Endothelial cell of umbilical vein (primary cell): Measurements from ENCODE around the gene PCNT. TPM values are rescaled to one million over a fixed set of nuclear protein-coding genes. Genes with fewer than 3 reads are reported as not detected.

Source experiments
- BruUV-seq: library from RNA; stranded (reverse); fragments of 400-500 nt; replicated peaks from 2 replicates; lab custom pipeline; 2021; lab: Mats Ljungman, UMichigan
- CTCF ChIA-PET: fragments of 300-600, 350-600 bp; sonication (Branson Sonifier 250); formaldehyde crosslinking; loops from one replicate; lab custom pipeline; 2021; ENCODE audit warnings: antibody characterized with exemption, inconsistent platforms; lab: Charles Lee
- POLR2A ChIA-PET: fragments of 300-600, 350-600 bp; sonication (Branson Sonifier 250); formaldehyde crosslinking; loops from one replicate; lab custom pipeline; 2021; ENCODE audit warnings: antibody characterized with exemption, inconsistent platforms; lab: Charles Lee
- DNase-seq: peaks from one replicate; pipeline ENCODE4 v3.0.0-alpha.2; 2011; ENCODE audit warnings: low read depth, low spot score
- FAIRE-seq: peaks from 2 replicates; lab custom pipeline; 2011; peaks lifted over from hg19 to GRCh38; lab: Jason Lieb, UNC
- H2AFZ ChIP-seq: 2 replicates; pipeline ENCODE4 v1.6.0; 2012; ENCODE audit warnings: low read depth, low read length, control low read depth, inconsistent platforms
- H3K27ac ChIP-seq: 2 replicates; pipeline ENCODE4 v1.5.1; 2011; ENCODE audit warnings: low read depth, mild to moderate bottlenecking, control low read depth, low read length, moderate library complexity; ENCODE audit not compliant: insufficient read depth
- H3K27me3 ChIP-seq, 2 experiments: 2 replicates each; pipeline versions ENCODE4 v1.6.0 to v1.6.1; 2011; ENCODE audit warnings: low read length in 2 of 2, mixed read lengths in 1 of 2; ENCODE audit not compliant: control insufficient read depth in 2 of 2, insufficient read depth in 2 of 2
- H3K36me3 ChIP-seq, 2 experiments: 2 replicates in 1 of 2; 3 replicates in 1 of 2; pipeline ENCODE4 v1.5.1; 2011; ENCODE audit warnings: low read length in 2 of 2, mild to moderate bottlenecking in 1 of 2, moderate library complexity in 1 of 2; ENCODE audit not compliant: control insufficient read depth in 2 of 2, insufficient read depth in 2 of 2; ENCODE audit errors: extremely low read depth in 1 of 2
- H3K4me1 ChIP-seq: 3 replicates; pipeline ENCODE4 v1.5.1; 2011; ENCODE audit warnings: mild to moderate bottlenecking, low read length; ENCODE audit not compliant: control insufficient read depth, insufficient read depth; ENCODE audit errors: extremely low read depth
- H3K4me2 ChIP-seq: 2 replicates; pipeline ENCODE4 v1.6.1; 2011; ENCODE audit warnings: low read length, control low read depth, mixed read lengths; ENCODE audit not compliant: insufficient read depth
- H3K4me3 ChIP-seq, 3 experiments: fragments of 200-600 bp in 1 of 3; sonication (generic), shearing (Covaris generic) in 1 of 3; replicated peaks in 1 of 3; 2 replicates each; pipeline ENCODE4 v1.5.1; 2011 to 2016; ENCODE audit warnings: control low read depth in 3 of 3, low read length in 3 of 3, mild to moderate bottlenecking in 2 of 3, inconsistent platforms in 1 of 3, low read depth in 1 of 3, moderate library complexity in 1 of 3; ENCODE audit not compliant: insufficient read depth in 1 of 3
- H3K79me2 ChIP-seq: 2 replicates; pipeline ENCODE4 v1.6.0; 2012; ENCODE audit warnings: low read length, inconsistent platforms; ENCODE audit not compliant: control insufficient read depth, insufficient read depth
- H3K9ac ChIP-seq: replicated peaks from 2 replicates; pipeline ENCODE3; 2011; ENCODE audit warnings: low read length, control low read depth; ENCODE audit not compliant: insufficient read depth; ENCODE audit errors: extremely low read depth
- H3K9me1 ChIP-seq: replicated peaks from 3 replicates; pipeline ENCODE4 v1.6.0; 2011; ENCODE audit warnings: mild to moderate bottlenecking, low read length; ENCODE audit not compliant: control insufficient read depth, insufficient read depth; ENCODE audit errors: extremely low read depth
- H3K9me3 ChIP-seq: replicated peaks from 2 replicates; pipeline ENCODE4 v1.5.1; 2012; ENCODE audit warnings: low read length, inconsistent platforms; ENCODE audit not compliant: control insufficient read depth, insufficient read depth
- H4K20me1 ChIP-seq: replicated peaks from 2 replicates; pipeline ENCODE3; 2011; ENCODE audit warnings: mild to moderate bottlenecking, low read length; ENCODE audit not compliant: control insufficient read depth, insufficient read depth; ENCODE audit errors: extremely low read depth
- CTCF ChIP-seq, 2 donors: IDR thresholded peaks; 1 replicate in 1 of 2; 2 replicates in 1 of 2; pipeline ENCODE4 v1.5.1; 2011; ENCODE audit warnings: low read length in 2 of 2, mild to moderate bottlenecking in 2 of 2, moderate library complexity in 2 of 2, control low read depth in 1 of 2, inconsistent platforms in 1 of 2, low read depth in 1 of 2; ENCODE audit not compliant: insufficient read depth in 1 of 2; ENCODE audit errors: extremely low read depth in 1 of 2
- EZH2 ChIP-seq: IDR thresholded peaks from 2 replicates; pipeline ENCODE4 v1.6.1; 2012; ENCODE audit warnings: borderline replicate concordance, low read depth, mild to moderate bottlenecking, moderate library complexity, low read length, inconsistent platforms; ENCODE audit not compliant: severe bottlenecking
- FOS ChIP-seq: IDR thresholded peaks from 2 replicates; pipeline ENCODE4 v1.6.1; 2011; ENCODE audit warnings: mild to moderate bottlenecking, low read length, moderate library complexity, borderline replicate concordance; ENCODE audit not compliant: insufficient read depth
- GATA2 ChIP-seq: IDR thresholded peaks from 2 replicates; pipeline ENCODE4 v1.7.0; 2011; ENCODE audit warnings: low read depth, mild to moderate bottlenecking, moderate library complexity, mixed read lengths, low read length; ENCODE audit not compliant: insufficient read length, insufficient read depth
- JUN ChIP-seq: IDR thresholded peaks from 2 replicates; pipeline ENCODE4 v1.6.1; 2011; ENCODE audit warnings: borderline replicate concordance, low read depth; ENCODE audit not compliant: insufficient read length, insufficient read depth
- MAX ChIP-seq: IDR thresholded peaks from 2 replicates; pipeline ENCODE4 v1.6.1; 2011; ENCODE audit not compliant: insufficient read depth, insufficient read length
- MYC ChIP-seq: IDR thresholded peaks from one replicate; pipeline ENCODE4 v1.6.1; 2011; ENCODE audit warnings: mild to moderate bottlenecking, low read depth, low read length
- POLR2A ChIP-seq: IDR thresholded peaks from 2 replicates; pipeline ENCODE4 v1.6.1; 2012; ENCODE audit warnings: low read depth, mild to moderate bottlenecking, control low read depth, low read length
- POLR2AphosphoS5 ChIP-seq: IDR thresholded peaks from 2 replicates; pipeline ENCODE4 v1.6.1; 2012; ENCODE audit warnings: low read depth, mild to moderate bottlenecking, control low read depth, low read length, moderate library complexity; ENCODE audit not compliant: insufficient read depth
- dilution Hi-C: fragments of 300-500 bp; cut with MboI; formaldehyde crosslinking; loops from one replicate; pipeline ENCODE4 v1.15.0; 2019; ENCODE audit warnings: low sequenced_read_pairs; ENCODE audit not compliant: extremely low pct_ligation_motif_present
- intact Hi-C: fragments of 100-400 bp; cut with micrococcal nuclease; formaldehyde crosslinking; loops from one replicate; pipeline ENCODE4 v1.10.0; 2022
- polyA plus RNA-seq, 4 experiments: library from polyadenylated mRNA; depleted of rRNA in 3 of 4; stranded (reverse) in 3 of 4; unstranded in 1 of 4; fragments of >200 nt; gene quantifications; 2 replicates each; pipeline versions ENCODE4 v1.2.1 to v1.2.3, GENCODE V29; 2011 to 2012; ENCODE audit warnings: missing spikeins in 1 of 4
- total RNA-seq: library from RNA; stranded (reverse); gene quantifications from 2 replicates; pipeline ENCODE4 v1.2.3, GENCODE V29; 2021

The PCNT gene
- total and polyA plus RNA-seq, 2 donors (not counting 3 experiments of a cell fraction or from before 2014, with no cell fraction given): 9.6 to 49.5 TPM

- Histone ChIP-seq H3K27me3 (no peaks in the 10 kb centered on the region), H4K20me1 (no peaks in the 10 kb centered on the region), H3K4me1 (no peaks in the 10 kb centered on the region), H3K9me1 (no peaks in the 10 kb centered on the region), H3K9ac (no peak overlapping the region), H3K36me3 (peaks cover 3 to 35% of the 10 kb centered on the region in 2 experiments), H3K27ac (no peak overlapping the region), H2AFZ (no peak overlapping the region), H3K4me2 (no peak overlapping the region), H3K4me3 (no peak overlapping the region), H3K79me2 (no peaks in the 10 kb centered on the region), H3K9me3 (no peaks in the 10 kb centered on the region)
- intact Hi-C loops: no loop called here
- no TSS peak for BruUV-seq
- POLR2A ChIA-PET: no interaction called here
- no peak for DNase-seq
- no peak for FAIRE-seq
- TF ChIP-seq JUN: no peak
- no peak for TF ChIP-seq POLR2A
- no peak for TF ChIP-seq MAX
- TF ChIP-seq FOS: no peak
- TF ChIP-seq MYC: no peak
- TF ChIP-seq EZH2: no peak
- TF ChIP-seq GATA2: no peak
- TF ChIP-seq POLR2AphosphoS5: no peak
- no peak for TF ChIP-seq CTCF (IDR thresholded peaks at IDR 0.05; ENCODE audit: extremely low read depth in 1 of 2, insufficient read depth in 1 of 2, low read depth in 1 of 2, low read length in 2 of 2)
- CTCF ChIA-PET: no interaction called here
- dilution Hi-C loops: no loop called here
Observed at GRCh38 chr21:46427516-46427915, 103.6 kb downstream of the PCNT start.
